GM21737 (cell line): Measurements from ENCODE around the gene XPO4.
"Not testable (repeated sequence)": the region's sequence is repeated elsewhere in the genome, so short reads cannot be mapped to it uniquely, and the experiment has no call there.

Experiments
- ATAC-seq: cut with Tn5 transposase; IDR thresholded peaks from one replicate; pipeline ENCODE4 v1.9.1; 2021; ENCODE audit warnings: mild to moderate bottlenecking, moderate library complexity; ENCODE audit not compliant: unreplicated experiment

The XPO4 gene

GRCh38 chr13:20902438-20903163 is at the start of gene XPO4:
XPO4 (minus strand) TSS chr13:20902746; CDS start chr13:20902738, 8 bp downstream.
- peak; percentile 95 for ATAC-seq

- not testable (repeated sequence) for ATAC-seq
Observed at GRCh38 chr13:20948001-20948400, 45.5 kb upstream of the XPO4 start.

- no peak for ATAC-seq
Observed at GRCh38 chr13:20945952-20946383, 43.4 kb upstream of the XPO4 start.

GRCh38 chr13:20942938-20943559 is 40.5 kb upstream of the XPO4 start:
- no peak for ATAC-seq

GRCh38 chr13:20940511-20940910 is 38.0 kb upstream of the XPO4 start:
- ATAC-seq, result not testable (repeated sequence)

GRCh38 chr13:20940083-20940482 is 37.5 kb upstream of the XPO4 start:
- ATAC-seq, result no peak

- ATAC-seq, result no peak
Observed at GRCh38 chr13:20939662-20940061, 37.1 kb upstream of the XPO4 start.

GRCh38 chr13:20938302-20938701 is 35.8 kb upstream of the XPO4 start:
- ATAC-seq, result no peak

- ATAC-seq, result no peak
Observed at GRCh38 chr13:20927596-20928257, 25.2 kb upstream of the XPO4 start.

GRCh38 chr13:20925395-20925790 is 22.8 kb upstream of the XPO4 start:
- not testable (repeated sequence) for ATAC-seq

- no peak for ATAC-seq
Observed at GRCh38 chr13:20924758-20925394, 22.3 kb upstream of the XPO4 start.

GRCh38 chr13:20923272-20923671 is 20.7 kb upstream of the XPO4 start:
- ATAC-seq, result no peak

GRCh38 chr13:20921572-20921971 is 19.0 kb upstream of the XPO4 start:
- ATAC-seq, result no peak

GRCh38 chr13:20915676-20916075 is 13.1 kb upstream of the XPO4 start:
- not testable (repeated sequence) for ATAC-seq

- no peak for ATAC-seq
Observed at GRCh38 chr13:20911037-20911436, 8.5 kb upstream of the XPO4 start.

GRCh38 chr13:20908714-20909497 is 6.4 kb upstream of the XPO4 start:
- ATAC-seq, result no peak

GRCh38 chr13:20904908-20905307 is 2.4 kb upstream of the XPO4 start:
- no peak for ATAC-seq

GRCh38 chr13:20903164-20903475 is 574 bp upstream of the XPO4 start:
- no peak for ATAC-seq

- peak; percentile 22 for ATAC-seq
Observed at GRCh38 chr13:20901668-20902437, 693 bp downstream of the XPO4 start.

- no peak for ATAC-seq
Observed at GRCh38 chr13:20894245-20894644, 8.3 kb downstream of the XPO4 start.
